Ectodermal cell (in vitro differentiated cells): ENCODE results near the gene FAM83E.

Source experiments
- H3K27ac ChIP-seq: 2 replicates; pipeline ENCODE4 v1.7.0; 2013; ENCODE audit warnings: mild to moderate bottlenecking, low read depth, low read length; ENCODE audit not compliant: insufficient read depth, poor library complexity, severe bottlenecking
- H3K27me3 ChIP-seq: 2 replicates; pipeline ENCODE4 v1.7.0; 2013; ENCODE audit warnings: mild to moderate bottlenecking, low read length; ENCODE audit not compliant: insufficient read depth, control insufficient read depth, poor library complexity, severe bottlenecking
- H3K36me3 ChIP-seq: one replicate; pipeline ENCODE4 v1.7.0; 2013; ENCODE audit warnings: low read length; ENCODE audit not compliant: control insufficient read depth, insufficient read depth
- H3K4me1 ChIP-seq: one replicate; pipeline ENCODE4 v1.7.0; 2013; ENCODE audit warnings: low read length; ENCODE audit not compliant: control insufficient read depth, insufficient read depth
- H3K4me3 ChIP-seq: 2 replicates; pipeline ENCODE4 v1.7.0; 2013; ENCODE audit warnings: low read depth, low read length, control low read depth; ENCODE audit not compliant: insufficient read depth
- H3K9me3 ChIP-seq: 2 replicates; pipeline ENCODE4 v1.7.0; 2013; ENCODE audit warnings: mild to moderate bottlenecking, low read length, moderate library complexity; ENCODE audit not compliant: control insufficient read depth
- WGBS, 2 experiments: methylation state at CpG; one replicate each; pipeline ENCODE4 v1.1.7; 2013; ENCODE audit warnings: missing lambda C conversion rate in 2 of 2; 5-methylcytosine and 5-hydroxymethylcytosine counted together

Gene FAM83E

DNA sequence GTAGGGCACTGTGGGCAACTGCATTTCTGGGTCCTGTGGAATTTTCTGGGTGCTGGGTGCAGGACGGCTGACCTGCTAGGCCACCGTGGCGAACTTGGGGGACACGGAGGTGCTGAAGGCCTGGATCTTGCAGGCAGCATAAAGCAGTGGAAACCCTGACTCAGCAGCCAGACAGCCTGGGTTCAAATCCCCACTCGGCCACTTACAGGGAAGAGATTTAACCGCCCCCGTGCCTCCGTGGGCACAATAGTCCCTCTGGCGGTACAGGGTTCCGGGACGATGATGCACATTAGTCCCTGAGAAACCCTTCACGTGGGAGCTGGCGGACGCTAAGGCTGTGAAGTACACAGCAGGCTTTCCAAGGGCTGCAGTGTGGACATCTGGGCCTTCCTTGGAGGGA, 3.0 kb downstream of the FAM83E start:
- H3K4me1 ChIP-seq: peaks cover 35% of the 10 kb centered on the region
- H3K36me3 ChIP-seq: peaks cover 7% of the 10 kb centered on the region
- no peaks in the 10 kb centered on the region for H3K9me3 ChIP-seq
- H3K27ac ChIP-seq: no peak overlapping the region
- no peak overlapping the region for H3K4me3 ChIP-seq
- 95% methylated on average over 14 of the region's 14 CpGs for WGBS, 2 experiments
- no peaks in the 10 kb centered on the region for H3K27me3 ChIP-seq

DNA sequence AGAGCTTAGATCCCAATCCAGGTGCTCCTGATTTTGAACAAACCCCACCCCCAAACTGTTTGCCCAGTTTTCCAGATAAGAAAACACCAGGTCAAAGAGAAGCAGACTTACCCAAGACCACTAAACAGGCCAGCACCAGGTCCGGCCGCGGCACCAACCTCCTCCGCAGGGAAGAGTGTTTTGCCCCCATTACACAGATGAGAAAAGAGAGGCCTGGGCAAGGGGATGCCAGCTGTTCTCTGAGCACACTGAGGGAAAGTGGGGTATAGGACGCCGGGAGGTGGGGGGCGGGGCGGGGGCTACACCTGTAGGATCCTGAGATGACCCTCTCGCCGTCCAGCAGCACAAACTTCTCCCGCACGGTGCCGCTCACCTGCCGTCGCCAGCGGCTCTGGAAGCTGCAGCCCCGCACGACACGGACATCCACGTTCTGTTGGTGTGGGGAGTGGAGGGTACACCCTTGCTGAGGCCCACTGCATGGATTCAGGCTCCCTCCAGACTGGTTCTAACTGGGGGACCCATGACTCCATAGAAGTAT, 5.2 kb downstream of the FAM83E start:
- no peaks in the 10 kb centered on the region for H3K9me3 ChIP-seq
- H3K27me3 ChIP-seq: no peaks in the 10 kb centered on the region
- peaks cover 14% of the 10 kb centered on the region for H3K4me1 ChIP-seq
- H3K36me3 ChIP-seq: no peaks in the 10 kb centered on the region
- H3K4me3 ChIP-seq: no peak overlapping the region
- 94 to 96% methylated on average over 20 of the region's 20 CpGs for WGBS, 2 experiments
- no peak overlapping the region for H3K27ac ChIP-seq

- H3K4me3 ChIP-seq: no peak overlapping the region
- H3K27me3 ChIP-seq: no peaks in the 10 kb centered on the region
- H3K9me3 ChIP-seq: no peaks in the 10 kb centered on the region
- H3K27ac ChIP-seq: no peak overlapping the region
- H3K36me3 ChIP-seq: no peaks in the 10 kb centered on the region
- 38 to 48% methylated on average over 9 of the region's 9 CpGs for WGBS, 2 experiments
- H3K4me1 ChIP-seq: peaks cover 6% of the 10 kb centered on the region
These were observed 6.0 kb downstream of the FAM83E start for GRCh38 chr19:48608798-48609263.

GRCh38 chr19:48607359-48607755, 7.5 kb downstream of the FAM83E start:
- H3K36me3 ChIP-seq: no peaks in the 10 kb centered on the region
- H3K27ac ChIP-seq: no peak overlapping the region
- no peaks in the 10 kb centered on the region for H3K27me3 ChIP-seq
- WGBS, 2 experiments: 92 to 96% methylated on average over 7 of the region's 7 CpGs
- no peak overlapping the region for H3K4me3 ChIP-seq
- no peaks in the 10 kb centered on the region for H3K9me3 ChIP-seq
- H3K4me1 ChIP-seq: no peaks in the 10 kb centered on the region

DNA sequence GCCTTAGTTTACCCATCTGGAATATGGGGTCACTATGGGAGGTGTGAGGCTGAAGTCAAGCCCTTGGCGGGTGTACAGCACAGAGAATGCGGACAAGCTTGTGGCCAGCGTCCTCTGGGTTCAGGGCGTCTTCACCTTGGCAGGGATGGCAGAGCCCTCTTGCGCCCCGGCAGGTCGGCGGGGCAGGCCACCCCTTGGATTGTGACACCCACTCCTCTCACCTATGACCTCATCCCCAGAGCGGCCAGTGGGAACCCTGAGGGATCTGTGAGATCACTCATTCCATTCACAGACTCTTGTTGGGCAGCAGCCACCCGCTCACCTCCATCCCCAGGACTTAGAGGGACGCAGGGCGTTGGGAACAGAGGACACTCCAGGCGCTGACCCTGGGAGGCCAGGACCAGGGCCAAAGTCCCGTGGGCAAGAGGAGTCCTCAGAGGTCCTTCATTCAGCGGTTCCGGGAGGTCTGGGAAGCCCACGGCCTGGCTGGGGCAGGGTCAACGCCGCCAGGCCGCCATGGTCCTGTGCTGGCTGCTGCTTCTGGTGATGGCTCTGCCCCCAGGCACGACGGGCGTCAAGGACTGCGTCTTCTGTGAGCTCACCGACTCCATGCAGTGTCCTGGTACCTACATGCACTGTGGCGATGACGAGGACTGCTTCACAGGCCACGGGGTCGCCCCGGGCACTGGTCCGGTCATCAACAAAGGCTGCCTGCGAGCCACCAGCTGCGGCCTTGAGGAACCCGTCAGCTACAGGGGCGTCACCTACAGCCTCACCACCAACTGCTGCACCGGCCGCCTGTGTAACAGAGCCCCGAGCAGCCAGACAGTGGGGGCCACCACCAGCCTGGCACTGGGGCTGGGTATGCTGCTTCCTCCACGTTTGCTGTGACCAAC, 8.2 kb downstream of the FAM83E start, which contains the start of gene SPACA4:
Gene SPACA4, plus strand, starts transcription at position 280 of the 896 bp plus-strand sequence. Its CDS starts 237 bp downstream, at position 517.
- no peaks in the 10 kb centered on the region for H3K27me3 ChIP-seq
- no peaks in the 10 kb centered on the region for H3K9me3 ChIP-seq
- no peak within 1 kb of the TSS for H3K27ac ChIP-seq
- H3K4me3 ChIP-seq: no peak within 1 kb of the TSS
- no peaks in the 10 kb centered on the region for H3K36me3 ChIP-seq
- 93 to 96% methylated on average over 39 of the region's 39 CpGs for WGBS, 2 experiments
- no peaks in the 10 kb centered on the region for H3K4me1 ChIP-seq

DNA sequence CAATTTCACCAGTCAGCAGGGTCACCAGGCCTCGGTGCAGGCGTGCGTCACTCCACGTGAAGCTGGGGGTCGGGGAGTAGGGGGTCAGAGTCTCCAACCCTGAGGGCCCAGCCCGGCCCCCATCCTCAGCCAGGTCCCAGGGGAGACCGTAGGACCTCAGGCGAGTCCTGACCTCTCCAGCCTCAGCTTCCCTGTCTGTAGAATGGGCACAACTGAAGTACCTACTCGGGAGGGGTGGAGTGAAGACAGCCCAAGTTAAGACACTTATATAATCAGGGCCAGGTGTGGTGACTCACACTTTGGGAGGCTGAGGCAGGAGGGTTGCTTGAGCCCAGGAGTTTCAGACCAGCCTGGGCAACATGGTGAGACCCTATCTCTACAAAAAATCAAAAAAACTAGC, 11.0 kb downstream of the FAM83E start:
- Histone ChIP-seq H3K9me3 (no peaks in the 10 kb centered on the region), H3K27me3 (no peaks in the 10 kb centered on the region), H3K4me1 (no peaks in the 10 kb centered on the region), H3K36me3 (no peaks in the 10 kb centered on the region), H3K27ac (no peak overlapping the region), H3K4me3 (no peak overlapping the region)
- 93 to 98% methylated on average over 9 of the region's 9 CpGs for WGBS, 2 experiments

- WGBS, 2 experiments: 96 to 97% methylated on average over 39 of the region's 39 CpGs
- no peaks in the 10 kb centered on the region for H3K4me1 ChIP-seq
- H3K36me3 ChIP-seq: no peaks in the 10 kb centered on the region
- H3K4me3 ChIP-seq: no peak overlapping the region
- H3K27ac ChIP-seq: no peak overlapping the region
- no peaks in the 10 kb centered on the region for H3K27me3 ChIP-seq
- no peaks in the 10 kb centered on the region for H3K9me3 ChIP-seq
These were observed 11.4 kb downstream of the FAM83E start for GRCh38 chr19:48603449-48603848.

GRCh38 chr19:48603001-48603400, 11.9 kb downstream of the FAM83E start:
- Histone ChIP-seq H3K9me3 (no peaks in the 10 kb centered on the region), H3K4me1 (no peaks in the 10 kb centered on the region), H3K27me3 (no peaks in the 10 kb centered on the region), H3K4me3 (no peak overlapping the region), H3K36me3 (no peaks in the 10 kb centered on the region), H3K27ac (no peak overlapping the region)
- WGBS, 2 experiments: 94% methylated on average over 8 to 9 of the region's 9 CpGs

DNA sequence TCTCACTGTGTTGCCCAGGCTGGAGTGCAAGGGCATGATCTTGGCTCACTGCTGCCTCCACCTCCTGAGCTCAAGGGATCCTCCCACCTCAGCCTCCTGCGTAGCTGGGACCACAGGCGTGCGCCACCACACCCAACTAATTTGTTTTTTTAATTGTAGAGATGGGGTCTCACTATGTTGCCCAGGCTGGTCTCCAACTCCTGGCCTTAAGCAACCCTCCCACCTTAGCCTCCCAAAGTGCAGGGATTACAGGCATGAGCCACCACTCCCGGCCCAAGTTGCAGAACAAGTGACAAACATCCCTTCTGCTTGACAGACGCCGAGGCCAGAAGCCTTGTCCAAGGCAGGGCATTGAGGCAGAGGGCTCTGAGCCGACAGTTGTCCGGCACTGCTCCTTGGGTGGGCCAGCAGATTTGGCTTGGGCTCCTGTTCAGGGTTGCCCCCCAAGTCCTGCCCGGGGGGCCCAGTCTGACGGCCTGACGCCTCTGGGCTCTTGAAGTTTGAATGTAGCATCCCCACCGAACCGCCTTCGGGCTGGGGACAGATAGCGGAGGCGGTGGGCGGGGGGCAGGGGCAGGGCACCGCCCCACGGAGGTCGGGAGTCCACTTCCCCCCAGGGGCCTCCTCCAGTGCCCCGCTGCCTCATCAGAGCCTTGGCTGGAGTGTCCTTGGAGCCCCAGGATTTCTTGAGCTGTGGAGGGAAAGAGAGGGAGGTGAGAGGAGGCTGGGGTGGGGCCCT, 14.0 kb downstream of the FAM83E start:
- 91% methylated on average over 21 of the region's 21 CpGs for WGBS, 2 experiments
- Histone ChIP-seq H3K4me3 (no peak overlapping the region), H3K27ac (no peak overlapping the region), H3K4me1 (no peaks in the 10 kb centered on the region), H3K27me3 (no peaks in the 10 kb centered on the region), H3K36me3 (no peaks in the 10 kb centered on the region), H3K9me3 (no peaks in the 10 kb centered on the region)
